Right renal cortex interstitium (tissue), 3 donors: Measurements from ENCODE around the gene WDR27. TPM values are rescaled to one million over a fixed set of nuclear protein-coding genes. Genes with fewer than 3 reads are reported as not detected.

Experiments used
- DNase-seq, 3 donors: peaks; one replicate each; pipeline ENCODE4 v3.0.0-alpha.2; 2013; ENCODE audit warnings: low read depth in 3 of 3, low spot score in 2 of 3
- polyA plus RNA-seq, 3 donors: library from polyadenylated mRNA; unstranded; fragments of 120-200 nt; gene quantifications; one replicate each; pipeline ENCODE4 v1.2.1, GENCODE V29; 2013; ENCODE audit not compliant: insufficient read length in 3 of 3

The WDR27 gene
- polyA plus RNA-seq, 3 donors = 39.9 to 47.8 (median 40.6) TPM

DNA sequence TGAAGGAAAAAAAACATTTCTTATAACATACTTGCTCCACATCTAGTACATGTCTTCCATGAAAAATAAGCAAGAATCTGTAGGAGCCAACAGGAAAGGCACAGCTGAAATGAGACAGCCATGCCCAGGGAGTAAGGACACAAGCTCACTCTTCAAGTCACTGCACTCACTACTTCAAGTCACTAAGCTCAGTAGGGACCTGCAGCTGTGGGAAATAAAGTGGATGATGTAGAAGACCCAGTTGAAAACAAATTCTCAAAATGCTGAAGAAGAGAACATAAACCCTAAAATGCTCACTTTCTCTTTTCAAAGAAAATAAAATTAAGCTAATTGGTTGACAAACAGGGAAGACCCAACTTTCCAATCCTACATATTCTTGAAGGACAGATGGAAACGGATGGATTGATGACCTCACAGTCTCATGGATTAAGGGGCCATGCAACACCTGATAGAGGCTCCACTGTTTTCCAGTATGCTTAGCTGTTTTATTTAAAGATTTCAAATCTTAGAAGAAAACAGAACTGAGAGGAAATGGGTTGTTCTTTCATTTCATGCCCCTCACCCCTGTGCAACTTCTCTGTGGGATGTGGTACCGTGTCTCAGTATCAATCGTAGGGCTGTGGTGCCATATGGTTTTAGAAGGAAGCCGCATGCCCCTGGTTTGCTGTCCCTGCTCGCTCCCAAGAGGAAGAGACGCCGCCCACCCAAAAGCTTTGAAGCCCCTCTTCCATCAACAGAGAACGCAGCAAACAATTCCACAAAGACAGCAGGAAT is 133.3 kb downstream of the WDR27 start:
- DNase-seq = no peak

- DNase-seq = no peak
Measured at GRCh38 chr6:169567819-169568218, 134.0 kb downstream of the WDR27 start.

- no peak for DNase-seq
Measured at GRCh38 chr6:169566961-169567750, 134.7 kb downstream of the WDR27 start.

GRCh38 chr6:169566319-169566718 is 135.5 kb downstream of the WDR27 start:
- DNase-seq = no peak

DNA sequence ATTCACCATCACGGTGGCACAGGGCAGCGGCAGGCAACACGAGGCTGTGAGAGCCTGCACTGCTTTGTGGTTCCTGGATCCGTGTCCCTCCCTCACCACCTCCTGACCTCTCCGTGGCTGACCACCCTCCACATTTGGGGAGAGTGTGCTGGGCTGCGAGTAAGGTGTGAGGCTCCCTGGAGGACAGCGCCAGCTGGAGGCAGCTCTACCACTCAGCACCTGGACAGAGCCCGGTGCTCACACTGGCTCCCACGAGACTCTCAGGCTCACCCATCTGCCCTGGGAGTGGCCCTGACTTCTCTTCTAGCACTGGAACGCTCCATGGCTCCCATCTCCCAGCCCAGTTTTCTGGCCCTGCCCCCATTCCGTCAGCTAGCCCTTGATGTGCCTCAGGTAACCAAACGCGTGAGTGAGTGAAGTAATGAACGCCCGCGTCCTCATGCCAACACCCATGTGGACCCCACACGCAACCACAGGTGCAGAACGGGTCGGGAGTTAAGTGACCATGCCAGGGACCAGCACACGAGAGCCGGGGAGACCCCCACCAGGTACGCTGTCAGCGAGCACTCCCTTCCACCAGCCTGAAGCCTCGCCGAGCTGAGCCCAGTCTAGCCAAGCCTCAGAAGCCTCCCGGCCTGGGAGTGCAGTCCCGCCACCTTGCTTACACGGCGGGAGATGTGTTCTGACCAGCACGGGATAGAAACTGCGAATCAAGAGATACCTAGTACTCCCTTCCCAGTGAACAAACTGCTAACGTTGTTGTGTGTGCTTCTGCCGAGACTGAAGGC is 137.2 kb downstream of the WDR27 start:
- DNase-seq = no peak

DNA sequence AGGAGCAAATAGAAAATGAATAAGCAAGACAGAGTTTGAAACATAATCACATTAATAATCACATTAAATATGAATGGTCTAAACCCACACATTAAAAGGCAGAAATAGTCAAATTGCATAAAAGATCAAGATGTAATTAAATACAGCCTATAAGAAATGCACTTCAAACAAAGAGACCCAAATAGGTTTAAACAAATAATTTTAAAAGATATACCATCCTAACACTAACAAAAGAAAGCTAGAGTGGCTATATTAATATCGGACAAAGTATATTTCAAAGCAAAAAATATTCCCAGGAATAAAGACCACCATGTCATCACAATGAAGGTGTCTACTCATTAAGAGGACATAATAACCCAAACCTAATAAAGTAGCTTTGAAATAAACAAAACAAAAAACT is 140.2 kb downstream of the WDR27 start:
- DNase-seq = no peak

DNA sequence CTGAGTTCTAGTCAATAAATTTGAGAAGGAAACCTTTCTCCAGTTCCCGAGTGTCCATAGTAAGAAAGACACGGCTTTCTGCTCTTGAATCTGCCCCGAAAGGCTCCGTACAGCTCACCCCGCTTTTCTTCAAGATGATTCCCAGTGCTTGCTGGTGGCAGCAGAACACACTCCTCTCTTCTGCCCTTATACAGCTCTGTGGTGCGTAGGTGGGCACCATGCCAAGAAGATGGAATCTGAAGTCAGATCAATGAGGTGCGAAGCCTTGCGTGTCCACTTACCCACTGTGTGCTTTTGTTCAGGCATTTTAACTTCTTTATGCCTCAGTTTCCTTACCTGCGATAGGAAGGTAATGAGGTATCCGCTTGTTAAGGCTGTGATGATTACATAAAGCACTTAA is 142.2 kb downstream of the WDR27 start:
- no peak for DNase-seq

GRCh38 chr6:169558774-169559441 is 142.9 kb downstream of the WDR27 start:
- no peak for DNase-seq

GRCh38 chr6:169558378-169558773 is 143.5 kb downstream of the WDR27 start:
- DNase-seq = no peak

DNA sequence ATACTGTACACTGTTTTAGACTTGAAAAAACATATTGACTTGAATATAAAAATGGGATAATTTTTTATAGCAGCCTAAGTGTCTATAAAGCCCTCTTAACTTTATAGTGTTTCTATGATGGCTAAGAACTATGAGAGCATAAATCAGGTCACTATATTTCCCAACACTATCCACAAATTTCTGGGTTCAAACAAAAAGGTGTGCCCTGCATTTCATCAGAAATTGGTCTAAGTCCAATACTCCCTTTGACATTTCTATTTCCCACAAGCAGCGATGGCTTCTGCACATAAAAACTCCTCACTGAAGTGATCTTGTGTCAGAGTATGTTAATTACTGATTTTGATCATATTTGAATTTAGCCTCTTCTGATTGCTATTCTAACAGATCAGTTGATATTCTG is 143.9 kb downstream of the WDR27 start:
- no peak for DNase-seq

DNA sequence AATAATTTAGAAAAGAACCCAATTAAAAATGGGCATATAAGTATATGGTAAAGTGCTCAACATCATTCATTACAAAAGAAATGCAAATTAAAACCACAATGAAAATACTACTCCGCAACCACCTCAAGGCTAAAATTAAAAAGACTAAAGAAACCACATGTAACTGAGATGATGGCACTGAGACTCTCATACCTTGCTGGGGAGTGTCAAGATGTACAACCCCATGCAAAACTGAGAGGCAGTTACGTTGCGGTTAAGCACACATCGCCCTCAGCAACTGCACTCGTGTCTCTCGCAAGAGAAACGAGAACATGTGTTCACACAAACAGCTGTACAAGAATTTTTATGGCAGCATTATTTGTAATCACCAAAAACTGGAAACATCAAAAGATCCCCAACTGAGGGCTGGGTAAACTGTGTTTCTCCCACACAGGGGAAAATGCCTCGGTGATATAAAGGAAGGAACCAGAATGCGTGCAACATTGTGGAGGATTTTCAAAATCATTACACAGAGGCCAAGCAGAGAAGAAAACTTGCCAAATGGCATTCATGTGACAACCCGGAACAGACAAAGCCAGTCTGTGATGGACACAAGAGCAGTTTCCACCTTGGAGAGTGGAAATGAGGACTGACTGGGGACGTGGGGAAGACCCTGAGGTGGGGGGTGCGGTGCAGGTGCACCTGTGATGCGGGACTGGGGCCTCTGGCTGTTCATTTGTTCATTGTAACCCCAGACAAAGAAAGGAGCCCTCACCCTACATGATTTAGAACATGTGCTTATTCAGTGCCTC is 144.9 kb downstream of the WDR27 start:
- DNase-seq = no peak

DNA sequence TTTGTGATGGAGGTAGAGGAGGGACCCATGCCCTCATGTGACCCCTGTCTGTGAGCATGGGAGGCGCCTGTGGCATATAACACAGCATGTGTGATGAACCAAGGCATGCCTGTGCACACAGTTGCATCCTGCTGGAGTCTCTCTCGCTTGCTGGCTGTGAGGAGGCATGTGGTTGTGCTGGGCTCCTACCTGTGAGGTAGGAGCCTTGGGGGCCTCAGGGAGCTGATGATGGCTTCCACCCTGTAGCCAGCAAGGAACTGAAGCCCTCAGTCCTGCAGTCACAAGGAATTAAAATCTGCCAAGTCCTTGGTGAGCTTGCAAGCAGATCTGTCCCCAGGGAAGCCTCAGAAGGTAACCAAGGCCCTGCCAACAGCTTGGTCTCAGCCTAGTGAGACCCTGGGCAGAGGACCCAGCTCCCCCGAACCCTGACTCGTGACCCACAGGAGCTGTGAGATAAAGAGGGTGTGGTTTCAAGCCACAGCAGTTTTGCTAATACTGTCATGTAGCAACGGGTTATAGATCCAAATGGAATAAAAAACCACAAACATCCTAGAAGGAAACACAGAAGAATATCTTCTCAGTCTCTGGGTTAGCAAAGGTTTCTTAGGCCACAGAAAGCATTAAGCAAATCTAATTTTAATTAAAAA is 145.7 kb downstream of the WDR27 start:
- DNase-seq = no peak

GRCh38 chr6:169545982-169546381 is 155.8 kb downstream of the WDR27 start:
- no peak for DNase-seq

DNA sequence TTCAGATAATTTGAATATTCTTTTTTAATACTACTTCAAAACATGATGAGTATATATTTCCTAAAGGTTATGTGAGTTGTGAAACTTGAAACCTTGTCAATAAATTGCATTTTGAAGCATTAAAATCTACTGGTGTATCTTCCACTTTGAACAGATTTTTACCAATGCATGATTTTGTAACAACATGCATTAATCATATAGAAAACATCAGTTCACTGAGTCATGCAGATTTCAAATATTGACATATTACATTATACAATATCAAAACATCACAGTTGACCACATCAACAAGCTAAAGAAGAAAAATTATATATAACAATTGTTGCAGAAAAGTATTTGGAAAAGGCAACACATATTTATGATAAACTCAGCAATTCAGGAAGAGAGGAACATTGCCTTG is 158.1 kb downstream of the WDR27 start:
- DNase-seq = no peak

GRCh38 chr6:169542491-169542890 is 159.3 kb downstream of the WDR27 start:
- DNase-seq = no peak

DNA sequence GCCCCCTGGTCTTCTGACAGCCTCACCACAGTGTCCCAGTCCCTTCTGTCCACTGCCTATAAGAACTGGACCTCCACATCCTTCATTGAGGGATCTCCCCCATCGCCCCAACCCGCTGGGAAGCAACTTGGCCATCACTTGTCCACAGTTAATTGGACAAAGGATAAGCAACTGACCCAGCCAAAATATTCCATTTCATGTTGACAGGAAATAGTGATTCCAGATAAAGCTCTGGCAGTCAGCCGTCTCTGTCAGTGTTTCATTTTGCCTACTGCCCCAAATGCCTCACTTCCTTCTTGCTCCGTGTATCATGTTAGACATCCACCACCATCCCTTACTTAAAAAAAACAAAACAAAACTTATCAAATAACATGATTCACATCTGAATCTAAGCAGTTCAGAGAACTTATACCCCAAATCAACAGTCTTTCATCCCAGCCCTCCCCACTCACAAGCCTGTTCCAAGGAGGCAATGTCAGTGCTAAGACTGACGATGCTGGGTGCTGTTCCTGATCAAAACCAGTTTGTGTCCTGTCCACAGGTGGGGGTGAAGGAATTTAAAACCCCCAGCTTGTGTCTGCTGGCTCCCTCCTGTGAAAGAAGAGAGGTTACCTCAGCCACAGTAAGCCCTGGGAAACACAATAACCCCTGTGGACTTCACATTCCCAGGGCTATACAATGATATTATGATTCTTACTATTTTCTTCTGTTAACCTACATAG is 162.5 kb downstream of the WDR27 start:
- DNase-seq = no peak

DNA sequence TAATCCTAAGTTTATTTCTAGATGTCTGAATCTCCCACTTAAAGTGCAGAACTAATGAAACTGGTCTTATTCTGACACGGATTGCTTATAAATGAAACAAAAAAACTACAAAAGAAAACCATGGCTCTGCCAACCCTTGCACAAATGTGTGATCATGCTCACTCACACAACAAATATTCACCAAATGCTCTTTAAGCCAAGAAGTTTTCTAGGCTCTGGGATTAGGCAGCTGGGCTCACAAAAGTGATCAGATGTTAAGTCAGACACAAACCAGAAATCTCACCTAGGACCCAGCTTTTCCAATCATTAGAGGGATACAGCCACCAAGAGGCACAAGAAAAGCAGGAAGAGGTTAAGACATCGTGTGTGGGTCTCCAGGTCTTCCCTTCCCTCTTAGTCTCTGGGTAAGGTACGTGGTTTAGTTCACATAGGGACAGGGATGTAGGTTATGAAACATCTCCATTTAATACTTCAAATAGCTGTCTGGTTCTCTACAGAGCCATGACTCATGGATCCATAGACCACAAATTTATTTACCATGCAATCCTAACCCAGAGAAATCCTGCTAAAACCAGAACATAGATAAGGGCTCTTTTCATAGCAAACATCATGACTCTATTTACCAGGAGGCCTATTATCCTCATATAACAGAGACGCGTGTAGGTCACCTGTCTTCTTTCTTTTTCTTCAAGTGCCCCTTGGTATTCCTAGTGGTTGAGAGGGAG is 165.2 kb downstream of the WDR27 start:
- no peak for DNase-seq

DNA sequence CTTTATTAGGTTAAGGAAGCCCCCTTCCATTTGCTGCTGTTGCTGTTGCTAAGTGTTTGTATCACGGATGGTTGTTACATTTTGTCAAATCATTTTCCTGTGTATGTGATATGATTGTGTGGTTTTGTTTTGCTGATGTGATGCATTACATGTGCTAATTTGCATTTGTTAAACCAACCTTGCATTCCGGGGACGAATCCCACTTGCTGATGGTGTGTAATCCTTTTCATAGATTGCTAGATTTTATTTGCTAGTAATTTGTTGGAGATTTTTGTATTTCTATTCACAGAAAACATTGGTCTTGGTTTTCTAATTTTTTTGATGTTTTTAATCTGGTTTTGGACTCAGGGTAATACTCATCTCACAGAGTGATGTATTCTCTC is 167.8 kb downstream of the WDR27 start:
- no peak for DNase-seq
